Dedifferentiated amniotic fluid mesenchymal stem cell (primary cell): ENCODE measurements around the gene REXO5.
A peak's percentile ranks its signal among the peaks of the same experiment; 100 is the strongest.

Experiments
- DNase-seq: peaks from one replicate; pipeline ENCODE4 v3.0.0-alpha.2; 2016; ENCODE audit errors: extremely low spot score

The REXO5 gene

DNA sequence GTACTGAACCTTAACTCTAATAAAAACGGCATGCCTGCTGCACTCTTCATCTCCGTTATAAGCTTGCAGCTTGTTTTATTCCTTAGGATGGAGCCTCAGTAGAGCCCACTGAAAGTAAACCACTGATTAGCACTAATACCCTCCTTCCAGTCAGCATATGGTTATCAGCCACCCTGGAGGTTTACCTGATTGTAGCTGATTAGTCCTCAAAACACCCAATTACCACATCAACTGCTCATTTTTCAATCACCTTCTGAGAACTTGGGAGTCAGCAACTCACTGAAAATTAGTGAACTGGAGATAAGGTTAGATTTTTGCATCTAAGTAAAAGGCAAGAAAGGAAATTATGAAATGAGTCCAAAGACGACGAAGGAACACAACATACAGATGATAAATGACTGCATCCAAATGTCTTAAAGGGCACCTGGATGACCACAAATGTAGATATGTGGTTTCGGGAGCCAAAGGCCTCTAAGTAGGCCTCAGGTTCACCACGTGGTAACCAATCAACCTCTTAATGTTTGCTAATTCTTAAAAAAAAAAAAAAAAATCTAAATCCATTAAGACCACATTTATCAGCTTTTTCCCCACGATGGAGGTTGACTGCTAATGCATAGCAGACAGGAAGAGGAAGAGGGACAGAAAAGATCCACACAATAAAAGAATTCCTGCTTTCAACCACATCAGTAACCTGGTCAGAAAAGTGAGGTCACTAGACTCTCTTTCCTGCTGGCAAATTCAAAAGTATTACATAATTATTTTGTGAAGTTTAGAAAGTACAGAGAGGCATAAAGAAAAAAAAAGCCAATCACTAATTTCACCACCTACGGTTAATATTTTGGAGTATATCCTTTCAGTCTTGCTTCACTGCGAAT lies 65.9 kb downstream of the REXO5 start:
- no peak for DNase-seq

DNA sequence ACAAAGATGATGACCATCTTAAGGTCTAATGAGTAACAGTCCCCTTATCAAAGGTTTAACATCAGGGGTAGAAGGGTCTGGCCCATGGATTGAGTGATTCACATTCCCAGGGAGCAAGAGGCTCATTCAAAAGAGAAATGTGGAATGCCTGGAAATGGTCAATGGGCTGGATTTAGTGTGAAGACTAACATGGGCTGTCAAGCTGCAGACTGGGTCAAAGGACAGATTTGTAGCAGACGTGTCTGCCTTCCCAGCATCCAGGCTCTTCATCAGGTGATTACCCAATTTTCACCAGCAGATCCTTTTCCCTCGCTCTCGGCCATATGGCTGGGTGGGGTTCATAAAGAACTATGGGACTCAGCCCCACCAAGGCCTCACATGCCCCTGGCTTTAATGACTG lies 67.0 kb downstream of the REXO5 start:
- no peak for DNase-seq

DNA sequence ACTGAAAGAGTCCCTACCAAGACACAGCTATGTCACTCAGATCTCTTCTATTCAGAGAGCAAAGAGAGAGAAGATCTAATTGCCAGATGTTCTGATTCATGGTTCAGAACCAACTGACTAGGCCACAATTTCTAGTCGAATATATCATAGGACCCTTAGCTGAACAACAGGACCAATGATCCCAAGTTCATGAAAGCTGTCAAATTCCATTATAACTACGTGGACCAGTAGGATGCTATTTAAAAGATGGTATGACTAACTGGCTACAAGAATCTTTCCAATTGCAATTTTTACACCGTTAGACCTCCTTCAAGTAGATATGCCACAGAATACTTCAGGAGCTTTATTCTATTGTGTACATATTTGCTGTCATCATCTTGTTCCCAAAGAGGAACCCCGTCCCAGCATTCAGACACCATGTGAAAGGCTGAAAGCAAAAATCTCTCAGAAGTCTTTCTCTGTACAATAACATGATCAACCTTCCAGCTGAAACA lies 67.8 kb downstream of the REXO5 start:
- DNase-seq, result no peak

DNA sequence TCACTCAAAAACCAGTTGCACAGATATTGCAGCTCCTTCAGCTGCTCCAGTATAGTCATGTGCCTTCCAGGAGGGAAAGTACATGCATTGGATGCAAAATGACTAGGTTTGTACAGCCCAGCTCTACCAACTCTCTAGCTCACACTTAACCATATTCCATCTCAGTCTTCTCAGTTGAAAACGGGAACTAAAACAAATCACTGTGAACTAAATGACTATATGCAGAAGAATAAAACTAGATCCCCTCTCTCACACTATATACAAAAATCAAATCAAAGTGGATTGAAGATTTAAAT lies 69.0 kb downstream of the REXO5 start:
- DNase-seq, result no peak

DNA sequence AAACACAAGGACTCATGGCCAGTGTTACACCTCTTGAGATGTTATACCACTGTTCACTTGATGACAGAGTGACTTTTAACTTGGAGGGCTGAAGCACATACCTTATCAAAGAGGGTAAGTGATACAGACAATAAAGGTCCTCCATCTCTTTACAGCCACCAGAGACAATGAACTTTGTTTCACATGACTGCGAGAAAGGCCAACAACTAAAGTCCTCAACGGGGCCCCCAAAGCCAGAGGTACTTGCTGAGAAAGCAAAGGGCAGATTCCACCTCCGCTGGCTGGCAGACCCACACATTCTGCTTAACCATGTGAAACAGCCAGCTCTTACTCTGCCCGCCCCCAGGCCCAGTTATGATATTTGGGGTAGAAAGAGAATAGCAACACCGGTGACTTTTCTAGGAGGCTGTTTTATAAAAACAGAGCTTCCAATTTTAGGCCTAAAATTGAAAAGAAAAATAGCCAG lies 72.4 kb downstream of the REXO5 start:
- DNase-seq, result no peak

DNA sequence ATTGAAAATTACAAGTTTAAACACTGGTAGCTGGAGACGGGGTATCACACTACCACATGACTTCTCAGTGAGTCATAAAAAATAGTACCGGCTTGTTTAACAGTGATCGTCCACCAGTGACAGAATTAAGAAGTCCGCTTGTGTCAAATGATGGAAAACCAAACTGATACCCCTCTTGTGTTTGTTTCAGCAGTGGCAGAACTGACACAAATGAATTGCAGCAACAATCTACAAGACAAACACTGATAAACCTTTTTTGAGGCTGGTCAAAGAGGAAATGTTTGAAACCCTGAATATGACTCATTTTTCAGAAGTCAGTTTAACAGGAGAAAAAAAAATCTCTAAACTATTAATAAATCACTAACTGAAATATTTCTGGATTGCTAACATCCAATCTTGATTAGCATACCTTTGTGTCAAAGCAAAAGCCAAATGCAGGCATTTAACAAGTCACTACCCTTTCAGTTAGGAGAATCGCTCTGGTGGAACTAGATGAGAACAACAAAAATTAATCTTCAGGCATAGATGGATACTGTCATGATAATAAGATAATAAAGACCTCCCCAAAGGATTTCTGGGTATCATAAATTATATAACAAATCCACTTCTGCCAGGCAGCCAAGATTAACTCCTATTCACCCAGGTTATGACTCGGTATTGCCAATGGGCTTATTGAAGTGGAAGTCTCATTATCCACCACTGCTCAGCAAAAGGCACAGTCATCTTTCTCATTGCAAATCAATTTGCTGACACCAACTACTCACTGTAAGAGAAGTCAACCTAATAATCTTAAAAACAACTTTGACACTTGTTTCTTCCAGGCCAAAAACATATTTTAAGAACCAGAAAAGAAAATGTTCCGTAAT lies 73.1 kb downstream of the REXO5 start:
- no peak for DNase-seq

DNA sequence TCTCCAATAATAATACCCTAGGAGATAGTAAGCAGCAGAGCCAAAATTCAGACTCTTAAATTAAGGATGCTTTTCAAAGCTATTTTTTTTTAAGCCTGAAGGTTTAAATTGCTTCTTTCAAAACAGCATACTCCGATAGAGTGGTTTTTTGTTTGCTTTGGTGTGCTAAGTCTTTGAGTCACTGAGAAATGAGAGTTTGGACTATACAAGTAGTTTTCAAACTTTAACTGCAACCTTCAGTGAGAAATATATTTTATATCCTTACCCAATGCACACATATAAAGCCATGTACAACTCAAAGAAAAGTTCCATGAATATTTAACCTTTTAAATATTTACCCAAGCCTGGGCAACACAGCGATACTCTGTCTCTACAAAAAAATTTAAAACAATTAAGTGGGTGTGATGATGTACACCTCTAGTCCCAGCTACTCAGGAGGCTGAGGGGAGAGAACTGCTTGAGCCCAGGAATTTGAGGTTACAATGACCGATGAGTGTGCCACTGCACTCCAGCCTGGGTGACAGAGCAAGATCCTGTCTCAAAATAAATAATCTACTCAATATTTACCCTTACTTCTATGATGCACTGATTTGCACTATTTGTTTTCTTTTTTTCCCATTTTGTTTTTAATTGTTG lies 74.7 kb downstream of the REXO5 start:
- no peak for DNase-seq

DNA sequence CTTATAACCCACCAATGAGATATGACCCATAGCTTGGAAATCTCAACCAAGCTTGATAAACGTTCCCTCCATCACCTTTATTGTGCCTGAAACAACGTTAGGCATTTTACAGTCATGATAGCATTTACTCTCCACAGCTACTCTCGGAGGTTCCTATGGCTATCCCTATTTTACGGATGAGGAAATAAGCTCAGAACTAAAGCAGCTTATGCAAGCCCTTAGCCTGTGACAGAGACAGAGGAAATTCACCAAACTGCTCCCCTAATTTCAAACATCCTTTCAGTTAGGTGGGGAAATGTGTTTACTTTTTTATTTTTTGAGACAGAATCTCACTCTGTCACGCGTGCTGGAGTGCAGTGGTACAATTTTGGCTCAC lies 75.2 kb downstream of the REXO5 start:
- no peak for DNase-seq

DNA sequence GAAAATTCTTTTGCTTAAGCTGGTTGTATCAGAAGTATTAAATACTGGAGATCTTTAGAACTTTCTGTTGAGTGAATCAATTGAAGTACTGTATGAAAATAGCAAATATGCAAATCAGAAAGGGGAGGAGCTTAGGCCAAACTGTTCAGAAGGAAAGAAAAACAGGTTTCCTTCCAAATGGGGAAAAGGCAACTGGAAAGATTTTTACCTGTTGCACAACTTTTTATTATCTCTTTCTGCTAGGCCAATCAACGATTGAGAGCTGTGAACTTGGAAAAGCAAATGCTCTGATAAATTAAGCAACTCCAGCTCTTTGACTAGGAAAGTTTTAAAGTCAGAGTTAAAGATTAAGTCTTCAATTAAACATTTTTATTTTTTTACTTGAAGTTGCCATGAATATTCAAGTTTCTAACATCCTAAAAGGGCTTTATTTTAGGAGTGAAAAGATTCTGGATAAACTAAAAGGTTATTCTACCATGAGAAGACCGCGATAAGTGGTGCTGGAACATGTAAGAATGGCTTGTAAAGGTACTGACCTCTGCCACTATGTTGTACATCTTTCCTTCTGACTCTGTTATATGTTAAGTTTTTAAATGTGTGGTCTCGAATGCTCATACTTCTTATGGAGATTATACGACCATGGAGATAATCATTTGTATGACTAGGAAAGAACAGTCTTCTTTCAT lies 77.4 kb downstream of the REXO5 start:
- DNase-seq, result no peak

DNA sequence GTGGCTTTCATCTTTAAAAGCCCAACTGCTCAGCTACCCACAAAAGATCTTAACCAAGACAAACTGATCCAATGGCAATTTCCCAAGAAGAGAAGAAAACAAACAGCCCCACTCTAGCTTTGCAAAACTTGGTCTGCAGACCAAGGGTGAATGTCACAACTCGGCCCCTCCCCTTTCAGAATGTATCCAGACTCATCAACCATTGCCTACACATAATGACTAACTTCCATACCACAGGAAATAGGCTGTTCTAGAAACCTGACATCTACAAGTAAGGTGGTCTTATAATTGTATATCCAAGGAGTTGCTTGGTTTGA lies 77.9 kb downstream of the REXO5 start:
- DNase-seq, result no peak

DNA sequence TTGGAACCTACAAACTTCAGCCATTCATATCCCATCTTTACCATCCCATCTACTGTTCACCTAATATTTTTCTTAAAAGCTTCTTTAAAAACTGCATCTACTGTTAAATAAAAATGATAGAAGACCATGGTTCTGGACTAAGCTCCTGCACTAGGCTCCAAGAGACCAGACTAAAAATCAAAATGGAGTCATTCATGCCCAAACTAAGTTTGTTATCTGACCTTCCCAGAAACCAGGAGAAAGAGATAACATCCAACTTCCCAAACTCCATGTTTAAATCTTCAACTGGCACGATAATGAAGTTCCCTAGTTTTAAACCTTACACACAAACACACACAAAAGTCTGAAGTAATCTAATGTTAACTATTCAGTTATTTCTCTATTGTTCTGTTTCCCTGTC lies 80.0 kb downstream of the REXO5 start:
- no peak for DNase-seq

DNA sequence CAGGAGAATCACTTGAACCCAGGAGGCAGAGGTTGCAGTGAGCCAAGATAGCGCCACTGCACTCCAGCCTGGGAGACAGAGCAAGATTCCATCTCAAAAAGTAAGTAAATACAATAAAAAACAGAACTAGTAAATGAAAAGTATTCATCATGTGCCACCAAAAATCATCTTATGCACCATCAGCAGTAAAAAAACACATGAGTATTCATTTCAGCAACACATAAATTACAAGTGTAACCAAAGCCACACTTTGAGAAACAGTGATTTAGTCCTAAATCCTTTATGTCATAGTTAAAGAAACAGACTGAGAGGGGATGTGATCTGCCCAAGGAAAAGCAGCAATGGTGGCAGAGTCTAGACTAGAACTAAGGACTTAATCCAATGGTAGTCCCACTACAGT lies 80.9 kb downstream of the REXO5 start:
- DNase-seq, result no peak

DNA sequence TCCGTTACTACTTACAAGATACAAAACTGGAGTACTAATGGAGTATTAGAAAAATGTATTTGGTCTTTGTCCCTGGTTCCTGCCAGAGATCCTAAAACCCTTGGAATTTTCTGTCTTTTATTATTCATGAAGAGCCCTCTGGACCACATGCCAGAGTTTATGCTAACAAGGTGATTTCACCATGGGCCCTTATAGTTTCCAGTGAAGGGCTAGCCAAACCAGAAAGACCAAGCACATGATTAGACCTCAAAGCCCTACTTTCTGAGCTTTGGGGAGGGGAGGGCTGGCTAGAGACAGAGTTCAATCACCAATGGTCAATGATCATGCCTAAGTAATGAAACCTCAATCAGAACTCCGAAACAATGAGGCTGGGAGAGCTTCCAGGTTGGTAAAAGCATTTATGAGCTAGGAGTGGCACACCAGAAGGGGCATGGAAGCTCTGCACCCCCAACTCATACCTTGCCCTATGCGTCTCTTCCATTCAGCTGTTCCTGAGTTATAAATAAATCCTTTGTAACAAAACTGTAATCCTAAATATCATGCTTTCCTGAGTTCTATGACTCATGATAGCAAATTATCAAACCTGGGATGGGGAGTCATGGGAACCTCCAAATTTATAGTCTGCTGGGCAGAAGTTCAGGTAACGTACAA lies 83.4 kb downstream of the REXO5 start:
- no peak for DNase-seq

DNA sequence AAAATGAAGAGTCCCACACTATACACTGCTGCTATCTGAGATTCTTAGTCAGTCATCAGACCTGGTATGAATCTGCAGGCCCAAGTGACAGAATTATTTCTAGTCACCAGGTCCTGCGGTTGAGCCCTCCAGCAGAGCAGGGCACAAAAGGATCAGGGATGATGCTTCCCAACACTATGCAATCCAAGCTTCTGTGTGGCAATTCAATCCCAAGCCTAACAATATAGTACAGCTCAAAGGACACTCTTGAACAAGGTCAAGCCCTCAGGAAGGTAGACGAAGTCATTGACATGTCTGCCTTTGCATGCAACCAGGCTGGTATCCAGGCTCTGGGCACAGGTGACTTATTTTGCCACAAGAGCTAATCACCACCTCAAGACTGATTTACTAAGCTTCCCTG lies 88.1 kb downstream of the REXO5 start:
- no peak for DNase-seq

DNA sequence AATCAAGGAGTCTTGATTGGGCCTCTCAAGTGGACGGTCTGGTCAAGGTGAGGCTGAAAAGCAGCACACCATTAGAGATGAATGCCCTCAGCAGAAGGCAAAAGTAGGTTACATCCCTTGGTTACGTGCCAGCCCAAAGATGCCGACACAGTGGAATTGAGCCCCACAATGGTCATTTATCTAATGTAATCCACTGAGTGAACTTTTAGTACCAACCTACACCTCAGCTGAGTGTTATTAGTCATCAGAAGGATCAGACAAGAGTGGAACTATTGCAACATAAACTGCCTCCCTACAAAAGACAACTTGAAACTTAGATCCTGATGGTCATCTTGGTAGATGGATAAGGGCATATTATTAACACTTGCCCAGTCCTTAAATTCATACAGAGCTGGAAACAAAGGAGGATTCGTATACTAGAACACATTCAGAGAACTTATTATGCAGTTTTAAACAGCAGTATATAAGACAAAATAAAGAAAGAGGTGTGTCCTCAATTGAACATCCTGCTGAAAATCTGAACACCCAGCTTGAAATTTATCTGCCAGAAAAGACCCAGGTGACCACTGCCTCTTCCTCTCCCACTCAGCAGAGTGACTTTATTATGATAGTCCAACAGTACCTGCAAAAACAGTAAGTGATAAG lies 91.0 kb downstream of the REXO5 start:
- no peak for DNase-seq

DNA sequence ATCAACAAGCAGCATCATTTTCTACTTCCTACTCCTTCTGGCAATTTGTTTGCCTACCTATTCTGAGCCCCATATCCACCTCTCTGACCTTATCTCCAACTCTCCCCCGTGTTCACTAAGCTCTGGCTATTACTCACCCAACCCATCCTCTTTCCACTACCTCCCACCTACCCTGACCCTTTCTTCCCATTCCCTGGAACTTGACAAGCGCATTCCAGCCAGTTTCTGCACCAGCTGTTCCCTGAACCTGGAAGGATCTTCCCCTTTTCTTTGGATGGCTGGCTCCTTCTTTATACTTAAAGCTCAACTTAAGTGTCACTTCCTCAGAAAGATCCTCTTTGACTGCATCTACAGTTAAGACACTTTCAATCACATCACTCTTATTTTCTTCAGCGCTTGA lies 91.6 kb downstream of the REXO5 start:
- DNase-seq, result no peak

DNA sequence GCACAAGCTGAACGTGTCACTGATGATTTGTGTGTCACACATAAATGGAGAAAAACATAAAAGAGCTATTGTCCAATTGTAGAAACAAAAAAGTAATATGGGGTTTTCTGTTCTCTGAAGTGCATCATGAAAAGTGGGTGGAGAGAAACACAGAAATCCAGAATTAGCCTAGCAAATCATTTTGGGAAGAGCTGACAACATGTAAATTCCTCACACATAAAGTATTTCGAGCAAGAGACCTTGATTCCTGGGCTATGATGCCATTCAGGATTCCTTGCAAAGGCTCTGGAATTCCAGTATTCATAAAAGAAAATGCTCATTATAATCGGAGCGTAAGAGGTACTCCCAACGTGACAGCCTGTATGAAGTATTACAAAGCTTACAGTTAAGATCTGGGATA lies 92.7 kb downstream of the REXO5 start:
- peak; percentile 85 for DNase-seq
